ENCODE data around the gene MAP2K5.

- TF ChIP-seq POLR2AphosphoS5 (IDR thresholded peaks at IDR 0.05; ENCODE audit: low read length) (no peak), CTCF (IDR thresholded peaks at IDR 0.05 in 2 of 3, conservative IDR thresholded peaks at IDR 0.05 in 1 of 3; ENCODE audit: control insufficient read depth in 2 of 3, extremely low read depth in 1 of 3, insufficient read depth in 1 of 3, low read depth in 3 of 3, low read length in 3 of 3) (no peak), NFYA (IDR thresholded peaks at IDR 0.05; ENCODE audit: borderline replicate concordance, low read depth, low read length) (no peak), TCF3 (IDR thresholded peaks at IDR 0.05; ENCODE audit: borderline replicate concordance, insufficient read depth, low read depth, low read length) (no peak), STAT3 (IDR thresholded peaks at IDR 0.05; ENCODE audit: low read depth, low read length) (no peak), FOXM1 (IDR thresholded peaks at IDR 0.05; ENCODE audit: low read depth, low read length) (no peak)
Observed at GRCh38 chr15:67781061-67781460, 238.6 kb downstream of the MAP2K5 start.

Data from GM12878 (cell line).